Neural cell (in vitro differentiated cells): Measurements from ENCODE around the gene TSACC.

Source experiments
- CTCF ChIP-seq: fragments of 450-650 bp; IDR thresholded peaks from 2 replicates; pipeline ENCODE4 v1.5.1; 2014; ENCODE audit warnings: antibody characterized with exemption, mild to moderate bottlenecking, moderate library complexity; ENCODE audit not compliant: poor library complexity, severe bottlenecking
- EZH2 ChIP-seq: fragments of 200-600, 300-800 bp; shearing (Covaris generic), sonication (generic); IDR thresholded peaks from 2 replicates; pipeline ENCODE4 v1.6.1; 2014; ENCODE audit warnings: antibody characterized with exemption, low read length, borderline replicate concordance, mild to moderate bottlenecking; ENCODE audit not compliant: insufficient read depth, poor library complexity, severe bottlenecking
- RAD21 ChIP-seq: fragments of 450-650 bp; conservative IDR thresholded peaks from 2 replicates; pipeline ENCODE4 v1.6.1; 2014; ENCODE audit warnings: antibody characterized with exemption, mild to moderate bottlenecking, moderate library complexity
- TAF1 ChIP-seq: IDR thresholded peaks from 2 replicates; pipeline ENCODE4 v1.6.1; 2012; ENCODE audit warnings: low read depth

GRCh38 chr1:156316909-156317308 lies 21.4 kb upstream of the TSACC start:
- TF ChIP-seq RAD21, result no peak
- no peak for TF ChIP-seq CTCF
- no peak for TF ChIP-seq EZH2
- TF ChIP-seq TAF1, result no peak
